T-cell (primary cell): ENCODE data around the gene ENPP1. TPM values are rescaled to one million over a fixed set of nuclear protein-coding genes. Genes with fewer than 3 reads are reported as not detected.
A peak's percentile ranks its signal among the peaks of the same experiment; 100 is the strongest.
"Not testable (repeated sequence)": the region's sequence is repeated elsewhere in the genome, so short reads cannot be mapped to it uniquely, and the experiment has no call there.

Experiments
- ATAC-seq, 4 experiments: fragments of 200-7000 bp in 3 of 4; fragments of 150-1000 bp in 1 of 4; cut with Tn5 transposase; replicated peaks in 1 of 4; 1 replicate in 3 of 4; 2 replicates in 1 of 4; pipeline ENCODE4 v1.10.0; 2021; ENCODE audit warnings: moderate library complexity in 3 of 4, mild to moderate bottlenecking in 2 of 4, moderate number of reproducible peaks in 1 of 4
- CTCF ChIA-PET, 2 donors: fragments of 300-600 bp; sonication (Branson Sonifier 250); formaldehyde crosslinking; loops; one replicate each; lab custom pipeline; 2022; ENCODE audit warnings: antibody characterized with exemption in 2 of 2; lab: Charles Lee
- POLR2A ChIA-PET, 2 donors: fragments of 300-600 bp; sonication (Branson Sonifier 250); formaldehyde crosslinking; loops; one replicate each; lab custom pipeline; 2022; ENCODE audit warnings: antibody characterized with exemption in 2 of 2; lab: Charles Lee
- DNase-seq, 35 experiments: peaks; one replicate each; pipeline versions ENCODE4 v3.0.0 to v3.0.0-alpha.2; 2013 to 2023
- H3K27ac ChIP-seq: one replicate; pipeline ENCODE4 v1.5.1; 2013; ENCODE audit warnings: low read length
- H3K27me3 ChIP-seq, 2 experiments: replicated peaks in 1 of 2; 1 replicate in 1 of 2; 2 replicates in 1 of 2; pipeline versions ENCODE4 v1.6.1 to v1.7.0; 2013; ENCODE audit warnings: low read length in 1 of 2, mixed read lengths in 1 of 2; ENCODE audit not compliant: control insufficient read depth in 2 of 2, insufficient read depth in 2 of 2; ENCODE audit errors: extremely low read depth in 1 of 2
- H3K36me3 ChIP-seq, 2 donors: 1 replicate in 1 of 2; 2 replicates in 1 of 2; pipeline versions ENCODE4 v1.6.1 to v1.7.0; 2013; ENCODE audit warnings: low read length in 1 of 2; ENCODE audit not compliant: control insufficient read depth in 2 of 2, insufficient read depth in 1 of 2; ENCODE audit errors: extremely low read depth in 1 of 2
- H3K4me1 ChIP-seq, 2 experiments: 1 replicate in 1 of 2; 2 replicates in 1 of 2; pipeline versions ENCODE4 v1.6.1 to v1.7.0; 2013; ENCODE audit warnings: low read length in 2 of 2, mixed read lengths in 1 of 2; ENCODE audit not compliant: insufficient read depth in 2 of 2, control insufficient read depth in 1 of 2; ENCODE audit errors: extremely low read depth in 1 of 2
- H3K4me3 ChIP-seq, 2 donors: 1 replicate in 1 of 2; 2 replicates in 1 of 2; pipeline versions ENCODE4 v1.5.1 to v1.7.0; 2013; ENCODE audit warnings: mild to moderate bottlenecking in 2 of 2, low read length in 1 of 2, moderate library complexity in 1 of 2; ENCODE audit not compliant: control insufficient read depth in 1 of 2; ENCODE audit errors: extremely low read depth in 1 of 2
- H3K9me3 ChIP-seq: 2 replicates; pipeline ENCODE4 v1.7.0; 2013
- H3K27ac Mint-ChIP-seq, 2 donors: one replicate each; pipeline ENCODE4 v1.8.0; 2020 to 2021; ENCODE audit warnings: mild to moderate bottlenecking in 2 of 2, mixed read lengths in 2 of 2
- H3K27me3 Mint-ChIP-seq, 2 donors: one replicate each; pipeline ENCODE4 v1.8.0; 2021 to 2022; ENCODE audit warnings: mixed read lengths in 2 of 2
- H3K36me3 Mint-ChIP-seq: one replicate; pipeline ENCODE4 v1.8.0; 2021; ENCODE audit warnings: mixed read lengths
- H3K4me1 Mint-ChIP-seq, 3 donors: one replicate each; pipeline ENCODE4 v1.8.0; 2020 to 2022; ENCODE audit warnings: mixed read lengths in 3 of 3, mild to moderate bottlenecking in 1 of 3
- H3K4me3 Mint-ChIP-seq, 3 donors: one replicate each; pipeline ENCODE4 v1.8.0; 2020 to 2022; ENCODE audit warnings: mild to moderate bottlenecking in 3 of 3, mixed read lengths in 3 of 3, moderate library complexity in 3 of 3
- H3K9me3 Mint-ChIP-seq, 3 donors: one replicate each; pipeline ENCODE4 v1.8.0; 2020 to 2022; ENCODE audit warnings: mixed read lengths in 3 of 3
- WGBS: methylation state at CpG from one replicate; pipeline ENCODE4 v1.1.5; 2013; ENCODE audit warnings: missing lambda C conversion rate; ENCODE audit not compliant: insufficient coverage; 5-methylcytosine and 5-hydroxymethylcytosine counted together
- total RNA-seq, 35 experiments: library from RNA in 6 of 35; stranded (reverse) in 6 of 35; fragments of 120-200 nt in 1 of 35; gene quantifications; one replicate each; pipeline versions ENCODE4 v1.2.1 to v1.2.4 and lab custom pipeline; 2013 to 2026

Gene ENPP1
- total RNA-seq, 5 donors from 2014 or later (not counting 1 experiment from before 2014, with no cell fraction given) = 0.15 to 0.47 (median 0.35) TPM

- DNase-seq (peak in 1 of 35 experiments; percentile 3), ATAC-seq (no peak)
- H3K36me3 Mint-ChIP-seq = no peaks in the 10 kb centered on the region
- ChIA-PET CTCF (no interaction called here), POLR2A (no interaction called here)
- 100% methylated on average over 1 of the region's 8 CpGs for WGBS
- H3K4me1 Mint-ChIP-seq = no peaks in the 10 kb centered on the region
- Histone ChIP-seq H3K27ac (no peak overlapping the region), H3K4me1 (no peaks in the 10 kb centered on the region), H3K36me3 (no peaks in the 10 kb centered on the region), H3K27me3 (no peaks in the 10 kb centered on the region), H3K9me3 (no peaks in the 10 kb centered on the region), H3K4me3 (no peak overlapping the region)
- no peak overlapping the region for H3K27ac Mint-ChIP-seq
- H3K27me3 Mint-ChIP-seq = peaks cover 3 to 9% of the 10 kb centered on the region in 2 donors
- H3K4me3 Mint-ChIP-seq = no peak overlapping the region
- no peaks in the 10 kb centered on the region for H3K9me3 Mint-ChIP-seq
Observed at GRCh38 chr6:131851049-131851769, 43.4 kb downstream of the ENPP1 start.

GRCh38 chr6:131852200-131852599 is 44.4 kb downstream of the ENPP1 start:
- CTCF ChIA-PET = no interaction called here
- DNase-seq = no peak

GRCh38 chr6:131854803-131855202 is 47.0 kb downstream of the ENPP1 start:
- Mint-ChIP-seq H3K4me1 (no peaks in the 10 kb centered on the region), H3K36me3 (no peaks in the 10 kb centered on the region), H3K9me3 (no peaks in the 10 kb centered on the region), H3K27ac (no peak overlapping the region), H3K4me3 (no peak overlapping the region), H3K27me3 (no peaks in the 10 kb centered on the region)
- WGBS = no CpG with 5 or more reads among the region's 2 CpGs
- Histone ChIP-seq H3K27me3 (no peaks in the 10 kb centered on the region), H3K36me3 (no peaks in the 10 kb centered on the region), H3K4me3 (no peak overlapping the region), H3K9me3 (no peaks in the 10 kb centered on the region), H3K27ac (no peak overlapping the region), H3K4me1 (no peaks in the 10 kb centered on the region)
- ChIA-PET CTCF (no interaction called here), POLR2A (no interaction called here)
- ATAC-seq (no peak), DNase-seq (no peak)

More at GRCh38 chr6:131852200-131852599, 44.4 kb downstream of the ENPP1 start:
- H3K4me1 ChIP-seq = no peaks in the 10 kb centered on the region
- H3K27ac ChIP-seq = no peak overlapping the region
- Mint-ChIP-seq H3K4me1 (no peaks in the 10 kb centered on the region), H3K4me3 (no peak overlapping the region), H3K9me3 (no peaks in the 10 kb centered on the region), H3K27me3 (peaks cover 0 to 5% of the 10 kb centered on the region in 2 donors), H3K36me3 (no peaks in the 10 kb centered on the region), H3K27ac (no peak overlapping the region)
- POLR2A ChIA-PET = no interaction called here
- no peak overlapping the region for H3K4me3 ChIP-seq
- no peaks in the 10 kb centered on the region for H3K36me3 ChIP-seq
- no peak for ATAC-seq
- H3K9me3 ChIP-seq = no peaks in the 10 kb centered on the region
- no peaks in the 10 kb centered on the region for H3K27me3 ChIP-seq

GRCh38 chr6:131858765-131859415 is 51.1 kb downstream of the ENPP1 start:
- Histone ChIP-seq H3K27me3 (no peaks in the 10 kb centered on the region), H3K9me3 (no peaks in the 10 kb centered on the region), H3K27ac (no peak overlapping the region), H3K4me1 (no peaks in the 10 kb centered on the region), H3K36me3 (no peaks in the 10 kb centered on the region), H3K4me3 (no peak overlapping the region)
- ATAC-seq (no peak), DNase-seq (no peak)
- H3K27ac Mint-ChIP-seq = no peak overlapping the region
- H3K36me3 Mint-ChIP-seq = no peaks in the 10 kb centered on the region
- CTCF ChIA-PET = no interaction called here
- no peak overlapping the region for H3K4me3 Mint-ChIP-seq
- no peaks in the 10 kb centered on the region for H3K4me1 Mint-ChIP-seq
- no peaks in the 10 kb centered on the region for H3K9me3 Mint-ChIP-seq
- peaks cover 4 to 19% of the 10 kb centered on the region in 2 donors for H3K27me3 Mint-ChIP-seq
- POLR2A ChIA-PET = no interaction called here
- 28% methylated on average over 2 of the region's 2 CpGs for WGBS

GRCh38 chr6:131859658-131860057 is 51.8 kb downstream of the ENPP1 start:
- H3K4me3 ChIP-seq, H3K9me3 ChIP-seq, H3K9me3 Mint-ChIP-seq, H3K36me3 Mint-ChIP-seq, H3K4me1 ChIP-seq, POLR2A ChIA-PET, CTCF ChIA-PET, H3K27ac ChIP-seq, H3K27ac Mint-ChIP-seq, H3K27me3 ChIP-seq, H3K4me1 Mint-ChIP-seq, DNase-seq, H3K36me3 ChIP-seq, ATAC-seq, H3K4me3 Mint-ChIP-seq: not testable (repeated sequence)
- whole genome bisulfite sequencing = 63% methylated on average over 2 of the region's 5 CpGs
- peaks cover 6 to 19% of the 10 kb centered on the region in 2 donors for H3K27me3 Mint-ChIP-seq

GRCh38 chr6:131861381-131861780 is 53.6 kb downstream of the ENPP1 start:
- Histone ChIP-seq H3K4me1 (no peaks in the 10 kb centered on the region), H3K9me3 (no peaks in the 10 kb centered on the region), H3K4me3 (no peak overlapping the region), H3K27me3 (no peaks in the 10 kb centered on the region), H3K27ac (no peak overlapping the region), H3K36me3 (no peaks in the 10 kb centered on the region)
- ChIA-PET POLR2A (no interaction called here), CTCF (no interaction called here)
- ATAC-seq (no peak), DNase-seq (no peak)
- Mint-ChIP-seq H3K36me3 (no peaks in the 10 kb centered on the region), H3K4me1 (no peaks in the 10 kb centered on the region), H3K4me3 (no peak overlapping the region), H3K27me3 (peaks cover 8 to 23% of the 10 kb centered on the region in 2 donors), H3K9me3 (no peaks in the 10 kb centered on the region), H3K27ac (no peak overlapping the region)
- WGBS = no CpG with 5 or more reads among the region's 1 CpG
